H9 (cell line): ENCODE measurements around the gene NUP188. TPM values are rescaled to one million over a fixed set of nuclear protein-coding genes. Genes with fewer than 3 reads are reported as not detected.

Source experiments
- DNase-seq: peaks from one replicate; pipeline ENCODE4 v3.0.0-alpha.2; 2017
- H2AFZ ChIP-seq: one replicate; pipeline ENCODE4 v1.6.1; 2013; ENCODE audit warnings: mild to moderate bottlenecking, low read length, control low read depth, moderate library complexity
- H2AK5ac ChIP-seq: 2 replicates; pipeline ENCODE4 v1.6.1; 2013; ENCODE audit warnings: low read length, control low read depth, mixed read lengths; ENCODE audit not compliant: insufficient read length
- H2BK120ac ChIP-seq: one replicate; pipeline ENCODE4 v1.6.1; 2013; ENCODE audit warnings: low read depth, mild to moderate bottlenecking, low read length, control low read depth, inconsistent platforms; ENCODE audit not compliant: poor library complexity, severe bottlenecking
- H2BK12ac ChIP-seq: 2 replicates; pipeline ENCODE4 v1.6.1; 2013; ENCODE audit warnings: low read length, control low read depth, mixed read lengths, low read depth; ENCODE audit not compliant: insufficient read length
- H2BK15ac ChIP-seq: 2 replicates; pipeline ENCODE4 v1.6.1; 2013; ENCODE audit warnings: low read depth, low read length, control low read depth
- H2BK20ac ChIP-seq: one replicate; pipeline ENCODE4 v1.6.1; 2013; ENCODE audit warnings: low read depth, mild to moderate bottlenecking, low read length, control low read depth, inconsistent platforms; ENCODE audit not compliant: poor library complexity, severe bottlenecking
- H2BK5ac ChIP-seq: 2 replicates; pipeline ENCODE4 v1.6.1; 2013; ENCODE audit warnings: low read length, control low read depth, mixed read lengths; ENCODE audit not compliant: insufficient read length
- H3K14ac ChIP-seq: 2 replicates; pipeline ENCODE4 v1.6.1; 2013; ENCODE audit warnings: low read length, control low read depth; ENCODE audit not compliant: insufficient read depth
- H3K18ac ChIP-seq: 2 replicates; pipeline ENCODE4 v1.6.1; 2013; ENCODE audit warnings: low read depth, mild to moderate bottlenecking, mixed read lengths, low read length, control low read depth; ENCODE audit not compliant: insufficient read length
- H3K23ac ChIP-seq: 2 replicates; pipeline ENCODE4 v1.6.1; 2013; ENCODE audit warnings: low read length, control low read depth, mixed read lengths, low read depth; ENCODE audit not compliant: insufficient read length
- H3K23me2 ChIP-seq: 2 replicates; pipeline ENCODE4 v1.6.1; 2013; ENCODE audit warnings: low read depth, mild to moderate bottlenecking, mixed read lengths, low read length, control low read depth; ENCODE audit not compliant: insufficient read length, poor library complexity, severe bottlenecking
- H3K27ac ChIP-seq: 2 replicates; pipeline ENCODE4 v1.5.1; 2013; ENCODE audit warnings: low read length, control low read depth, mixed read lengths, low read depth; ENCODE audit not compliant: insufficient read length
- H3K27me3 ChIP-seq: 2 replicates; pipeline ENCODE4 v1.6.1; 2013; ENCODE audit warnings: low read length, control low read depth, inconsistent platforms; ENCODE audit not compliant: insufficient read depth
- H3K4ac ChIP-seq: 2 replicates; pipeline ENCODE4 v1.6.1; 2013; ENCODE audit warnings: low read depth, mild to moderate bottlenecking, control low read depth, inconsistent platforms, low read length, moderate library complexity
- H3K4me1 ChIP-seq: 2 replicates; pipeline ENCODE4 v1.6.1; 2013; ENCODE audit warnings: low read length, control low read depth, inconsistent platforms; ENCODE audit not compliant: insufficient read depth
- H3K4me2 ChIP-seq: 2 replicates; pipeline ENCODE4 v1.6.1; 2013; ENCODE audit warnings: low read length, control low read depth, mixed read lengths; ENCODE audit not compliant: insufficient read length, insufficient read depth
- H3K56ac ChIP-seq: 2 replicates; pipeline ENCODE4 v1.6.1; 2013; ENCODE audit warnings: low read depth, mild to moderate bottlenecking, mixed read lengths, low read length, control low read depth; ENCODE audit not compliant: insufficient read length
- H3K79me1 ChIP-seq: 2 replicates; pipeline ENCODE4 v1.6.1; 2013; ENCODE audit warnings: low read depth, mild to moderate bottlenecking, moderate library complexity, low read length, control low read depth, inconsistent platforms; ENCODE audit not compliant: insufficient read depth, poor library complexity, severe bottlenecking
- H3K79me2 ChIP-seq: 2 replicates; pipeline ENCODE4 v1.6.1; 2013; ENCODE audit warnings: low read length, control low read depth, inconsistent platforms; ENCODE audit not compliant: insufficient read depth
- H3K9ac ChIP-seq: 2 replicates; pipeline ENCODE4 v1.6.1; 2013; ENCODE audit warnings: low read length, control low read depth, mixed read lengths; ENCODE audit not compliant: insufficient read length; ENCODE audit errors: extremely low read depth
- H3K9me3 ChIP-seq: one replicate; pipeline ENCODE4 v1.6.1; 2013; ENCODE audit warnings: low read depth, low read length, inconsistent platforms; ENCODE audit not compliant: control insufficient read depth
- H3T11ph ChIP-seq: one replicate; pipeline ENCODE4 v1.6.1; 2013; ENCODE audit warnings: mild to moderate bottlenecking, low read length, control low read depth, inconsistent platforms
- H4K20me1 ChIP-seq: one replicate; pipeline ENCODE4 v1.6.1; 2013; ENCODE audit not compliant: control insufficient read depth, insufficient read length, insufficient read depth
- H4K5ac ChIP-seq: 2 replicates; pipeline ENCODE4 v1.6.1; 2013; ENCODE audit warnings: low read depth, mild to moderate bottlenecking, mixed read lengths, low read length, control low read depth; ENCODE audit not compliant: insufficient read length
- H4K8ac ChIP-seq: replicated peaks from 2 replicates; pipeline ENCODE4 v1.6.1; 2013; ENCODE audit warnings: low read length, control low read depth, mixed read lengths, low read depth; ENCODE audit not compliant: insufficient read length
- H4K91ac ChIP-seq: 2 replicates; pipeline ENCODE4 v1.6.1; 2013; ENCODE audit warnings: low read depth, mild to moderate bottlenecking, moderate library complexity, mixed read lengths, low read length, control low read depth; ENCODE audit not compliant: insufficient read length
- H3K27ac Mint-ChIP-seq, 3 experiments: 2 replicates in 2 of 3; 3 replicates in 1 of 3; pipeline ENCODE4 v1.8.0; 2020 to 2021; ENCODE audit warnings: mixed read lengths in 3 of 3, mild to moderate bottlenecking in 1 of 3, moderate library complexity in 1 of 3
- H3K27me3 Mint-ChIP-seq: 2 replicates; pipeline ENCODE4 v1.8.0; 2021; ENCODE audit warnings: low read depth, mild to moderate bottlenecking, moderate library complexity, mixed read lengths
- H3K36me3 Mint-ChIP-seq, 3 experiments: 2 replicates in 2 of 3; 3 replicates in 1 of 3; pipeline ENCODE4 v1.8.0; 2020 to 2021; ENCODE audit warnings: low read depth in 3 of 3, mixed read lengths in 3 of 3; ENCODE audit not compliant: insufficient read depth in 1 of 3
- H3K4me1 Mint-ChIP-seq, 2 experiments: 2 replicates each; pipeline ENCODE4 v1.8.0; 2020; ENCODE audit warnings: mixed read lengths in 2 of 2
- H3K4me3 Mint-ChIP-seq, 2 experiments: 2 replicates in 1 of 2; 3 replicates in 1 of 2; pipeline ENCODE4 v1.8.0; 2020 to 2021; ENCODE audit warnings: mild to moderate bottlenecking in 2 of 2, mixed read lengths in 2 of 2, moderate library complexity in 1 of 2
- H3K9me3 Mint-ChIP-seq, 2 experiments: 2 replicates in 1 of 2; 3 replicates in 1 of 2; pipeline ENCODE4 v1.8.0; 2020; ENCODE audit warnings: mild to moderate bottlenecking in 2 of 2, mixed read lengths in 2 of 2, moderate library complexity in 1 of 2
- CTCF ChIP-seq: fragments of 200-600 bp; sonication (generic); conservative IDR thresholded peaks from 3 replicates; pipeline ENCODE4 v1.8.0; 2021; ENCODE audit warnings: antibody characterized with exemption, mild to moderate bottlenecking
- WGBS: extraction: QIAGEN DNeasy Blood & Tissue Kit; methylation state at CpG from one replicate; pipeline ENCODE4 v1.1.7; 2013; ENCODE audit warnings: missing lambda C conversion rate, low lambda C conversion rate, mixed read lengths; ENCODE audit not compliant: insufficient read length; ENCODE audit errors: extremely low coverage; 5-methylcytosine and 5-hydroxymethylcytosine counted together
- total RNA-seq: library from RNA; stranded (reverse); gene quantifications from 2 replicates; pipeline ENCODE4 v1.2.1, GENCODE V29; 2021

Gene NUP188
- total RNA-seq, 1 experiment from 2014 or later, result 101 TPM

DNA sequence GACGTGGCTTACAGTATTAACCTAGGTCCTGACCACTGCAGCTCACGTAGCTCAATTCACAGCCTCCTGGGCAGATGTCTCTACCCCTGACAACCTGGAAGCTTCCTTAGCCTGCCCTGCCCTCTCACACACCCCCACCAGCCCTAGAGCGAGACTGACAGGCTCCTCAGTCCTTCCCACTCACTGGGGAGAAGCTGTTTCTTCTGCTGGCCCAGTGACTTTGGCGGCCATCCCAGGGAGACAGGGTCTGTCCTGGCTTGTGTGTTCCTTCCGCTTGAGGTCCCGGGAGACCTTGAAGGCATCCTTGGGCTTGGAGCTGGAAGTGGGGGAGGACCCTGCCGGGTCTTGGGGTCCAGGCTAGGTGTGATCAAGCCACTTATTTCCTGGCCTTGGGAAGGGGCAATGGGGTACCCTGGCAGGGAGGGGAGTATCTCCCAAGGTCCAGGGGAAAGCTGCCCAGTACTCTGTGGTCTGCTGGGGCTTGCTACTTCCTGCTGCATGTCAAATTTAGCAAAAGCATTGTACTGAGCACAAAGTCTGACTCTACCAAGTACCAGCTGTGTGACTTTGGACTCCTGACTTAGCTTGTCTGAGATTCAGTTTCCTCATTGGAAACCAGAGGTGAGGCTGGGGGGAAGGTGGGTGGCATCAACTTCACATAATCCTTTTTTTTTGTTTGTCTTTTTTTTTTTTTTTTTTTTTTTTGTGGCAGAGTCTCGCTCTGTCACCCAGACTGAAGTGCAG lies 90.8 kb downstream of the NUP188 start:
- Mint-ChIP-seq H3K9me3 (no peaks in the 10 kb centered on the region), H3K27me3 (no peaks in the 10 kb centered on the region), H3K36me3 (peaks cover 9 to 24% (median 18%) of the 10 kb centered on the region in 3 experiments; a peak in 6 of 7 replicates), H3K4me1 (peaks cover 18% of the 10 kb centered on the region in 2 experiments), H3K4me3 (peak overlapping the region; percentile 97 to 99), H3K27ac (peak overlapping the region in 1 of 3 experiments; percentile 67; a peak in 1 of 7 replicates)
- Histone ChIP-seq H3K23me2 (peaks cover 7% of the 10 kb centered on the region), H3K79me1 (no peaks in the 10 kb centered on the region), H4K91ac (no peak overlapping the region), H3K27me3 (no peaks in the 10 kb centered on the region), H3K9me3 (no peaks in the 10 kb centered on the region), H2BK5ac (no peak overlapping the region), H4K8ac (no peak overlapping the region), H3K4me2 (peak overlapping the region; percentile 91), H2BK20ac (no peak overlapping the region), H3K27ac (no peak overlapping the region), H4K5ac (no peak overlapping the region), H3K18ac (no peak overlapping the region), H2AK5ac (no peak overlapping the region), H3K4me1 (no peaks in the 10 kb centered on the region), H2AFZ (no peak overlapping the region), H2BK15ac (no peak overlapping the region), H3K14ac (no peak overlapping the region), H3T11ph (no peak overlapping the region), H2BK120ac (no peak overlapping the region), H3K23ac (no peak overlapping the region), H3K4ac (no peak overlapping the region), H2BK12ac (no peak overlapping the region), H3K79me2 (peaks cover 3% of the 10 kb centered on the region; the same call in 1 of the 2 replicates), H3K56ac (no peak overlapping the region), H4K20me1 (no peaks in the 10 kb centered on the region), H3K9ac (no peak overlapping the region)
- no peak for DNase-seq
- TF ChIP-seq CTCF, result no peak
- WGBS, result no CpG with 5 or more reads among the region's 8 CpGs
